GM18511 (cell line): ENCODE measurements around the gene GPR142.

Experiments
- ATAC-seq: cut with Tn5 transposase; IDR thresholded peaks from one replicate; pipeline ENCODE4 v1.9.1; 2021; ENCODE audit warnings: mild to moderate bottlenecking, moderate library complexity; ENCODE audit not compliant: unreplicated experiment

GPR142 gene

GRCh38 chr17:74367206-74367605, at the start of gene GPR142:
TSS of gene GPR142 (plus strand) at chr17:74367506. CDS start at chr17:74369541, 2,035 bp downstream.
- no peak for ATAC-seq

- no peak for ATAC-seq
These were observed 48.9 kb upstream of the GPR142 start for GRCh38 chr17:74318391-74318790.

- no peak for ATAC-seq
These were observed 42.8 kb upstream of the GPR142 start for GRCh38 chr17:74324521-74324920.

- ATAC-seq = no peak
These were observed 41.9 kb upstream of the GPR142 start for GRCh38 chr17:74325376-74325742.

- ATAC-seq = peak; percentile 66
These were observed 41.4 kb upstream of the GPR142 start, which contains the start of gene KIF19 for GRCh38 chr17:74325743-74326379. TSS of gene KIF19 (plus strand) at chr17:74326226. CDS start at chr17:74326350, 124 bp downstream.

GRCh38 chr17:74326506-74326905, 40.8 kb upstream of the GPR142 start:
- no peak for ATAC-seq

GRCh38 chr17:74328487-74328886, 38.8 kb upstream of the GPR142 start:
- no peak for ATAC-seq

GRCh38 chr17:74329378-74329777, 37.9 kb upstream of the GPR142 start:
- no peak for ATAC-seq

GRCh38 chr17:74330446-74330845, 36.9 kb upstream of the GPR142 start:
- no peak for ATAC-seq

- ATAC-seq = no peak
These were observed 35.2 kb upstream of the GPR142 start for GRCh38 chr17:74332017-74332650.

- ATAC-seq = no peak
These were observed 34.5 kb upstream of the GPR142 start for GRCh38 chr17:74332763-74333283.

- ATAC-seq = no peak
These were observed 32.8 kb upstream of the GPR142 start for GRCh38 chr17:74334393-74335039.

GRCh38 chr17:74335529-74336062, 31.7 kb upstream of the GPR142 start:
- no peak for ATAC-seq

- no peak for ATAC-seq
These were observed 31.0 kb upstream of the GPR142 start for GRCh38 chr17:74336307-74336706.

- ATAC-seq = no peak
These were observed 29.3 kb upstream of the GPR142 start for GRCh38 chr17:74337834-74338500.

GRCh38 chr17:74339537-74340195, 27.6 kb upstream of the GPR142 start:
- ATAC-seq = no peak

GRCh38 chr17:74340470-74341023, 26.8 kb upstream of the GPR142 start:
- no peak for ATAC-seq

- no peak for ATAC-seq
These were observed 25.1 kb upstream of the GPR142 start for GRCh38 chr17:74342224-74342623.

GRCh38 chr17:74343121-74343520, 24.2 kb upstream of the GPR142 start:
- ATAC-seq = no peak
